ENCODE measurements around the gene ENO2. TPM values are rescaled to one million over a fixed set of nuclear protein-coding genes. Genes with fewer than 3 reads are reported as not detected.

The ENO2 gene
- total RNA-seq, 1 experiment from 2014 or later, result 40.3 TPM

- Histone ChIP-seq H3K4me1 (ENCODE audit: low read length) (peaks cover 75% of the 10 kb centered on the region), H3K9me3 (ENCODE audit: low read length) (no peaks in the 10 kb centered on the region), H3K27ac (ENCODE audit: low read length) (peak within 1 kb of the TSS; percentile 97), H4K20me1 (ENCODE audit: insufficient read depth, low read depth, low read length) (peaks cover 12% of the 10 kb centered on the region; the same call in 1 of the 2 replicates), H3K27me3 (ENCODE audit: low read length) (no peaks in the 10 kb centered on the region), H3K79me2 (ENCODE audit: low read length) (peaks cover 29% of the 10 kb centered on the region), H3K4me2 (ENCODE audit: low read depth, low read length, poor library complexity, severe bottlenecking) (peak within 1 kb of the TSS; percentile 83), H3K36me3 (ENCODE audit: insufficient read depth, low read length) (peaks cover 25% of the 10 kb centered on the region), H2AFZ (ENCODE audit: low read length) (peak within 1 kb of the TSS; percentile 32; the same call in 1 of the 2 replicates), H3K4me3 (ENCODE audit: low read length) (peak within 1 kb of the TSS; percentile 96), H3K9ac (ENCODE audit: low read length) (peak within 1 kb of the TSS; percentile 100), H3K9me2 (replicated peaks; ENCODE audit: insufficient read depth, low read length) (no peaks in the 10 kb centered on the region)
- peak; percentile 96 for DNase-seq
Observed at GRCh38 chr12:6950811-6951540, 36.6 kb downstream of the ENO2 start, which contains the start of gene PTPN6. TSS of gene PTPN6 (plus strand) at chr12:6951356. CDS start at chr12:6951513, 157 bp downstream.

- Histone ChIP-seq H3K4me2 (ENCODE audit: low read depth, low read length, poor library complexity, severe bottlenecking) (peak overlapping the region; percentile 83), H2AFZ (ENCODE audit: low read length) (no peak overlapping the region), H3K36me3 (ENCODE audit: insufficient read depth, low read length) (peaks cover 25% of the 10 kb centered on the region), H3K9ac (ENCODE audit: low read length) (peak overlapping the region; percentile 100), H3K9me3 (ENCODE audit: low read length) (no peaks in the 10 kb centered on the region), H3K4me1 (ENCODE audit: low read length) (peaks cover 75% of the 10 kb centered on the region), H3K27ac (ENCODE audit: low read length) (peak overlapping the region; percentile 97), H3K27me3 (ENCODE audit: low read length) (no peaks in the 10 kb centered on the region), H4K20me1 (ENCODE audit: insufficient read depth, low read depth, low read length) (peaks cover 12% of the 10 kb centered on the region; the same call in 1 of the 2 replicates), H3K4me3 (ENCODE audit: low read length) (peak overlapping the region; percentile 96), H3K79me2 (ENCODE audit: low read length) (peaks cover 29% of the 10 kb centered on the region), H3K9me2 (replicated peaks; ENCODE audit: insufficient read depth, low read length) (no peaks in the 10 kb centered on the region)
- peak; percentile 69 for DNase-seq
Observed at GRCh38 chr12:6951551-6952120, 37.3 kb downstream of the ENO2 start.

- Histone ChIP-seq H3K27ac (ENCODE audit: low read length) (peak overlapping the region; percentile 97), H3K27me3 (ENCODE audit: low read length) (no peaks in the 10 kb centered on the region), H2AFZ (ENCODE audit: low read length) (no peak overlapping the region), H3K9ac (ENCODE audit: low read length) (peak overlapping the region; percentile 100), H3K4me3 (ENCODE audit: low read length) (peak overlapping the region; percentile 96), H3K9me3 (ENCODE audit: low read length) (no peaks in the 10 kb centered on the region), H4K20me1 (ENCODE audit: insufficient read depth, low read depth, low read length) (peaks cover 12% of the 10 kb centered on the region; the same call in 1 of the 2 replicates), H3K4me1 (ENCODE audit: low read length) (peaks cover 75% of the 10 kb centered on the region), H3K4me2 (ENCODE audit: low read depth, low read length, poor library complexity, severe bottlenecking) (peak overlapping the region; percentile 83), H3K79me2 (ENCODE audit: low read length) (peaks cover 29% of the 10 kb centered on the region), H3K9me2 (replicated peaks; ENCODE audit: insufficient read depth, low read length) (no peaks in the 10 kb centered on the region), H3K36me3 (ENCODE audit: insufficient read depth, low read length) (peaks cover 25% of the 10 kb centered on the region)
- peak; percentile 70 for DNase-seq
Observed at GRCh38 chr12:6952121-6952862, 37.9 kb downstream of the ENO2 start.

- H3K27me3 ChIP-seq (ENCODE audit: low read length), result no peaks in the 10 kb centered on the region
- peak overlapping the region; percentile 97 for H3K27ac ChIP-seq (ENCODE audit: low read length)
- peaks cover 79% of the 10 kb centered on the region for H3K4me1 ChIP-seq (ENCODE audit: low read length)
- peak overlapping the region; percentile 100 for H3K9ac ChIP-seq (ENCODE audit: low read length)
- peak overlapping the region; percentile 96 for H3K4me3 ChIP-seq (ENCODE audit: low read length)
- peaks cover 17% of the 10 kb centered on the region; the same call in 1 of the 2 replicates for H4K20me1 ChIP-seq (ENCODE audit: insufficient read depth, low read depth, low read length)
- DNase-seq, result peak; percentile 72
- H3K9me2 ChIP-seq (replicated peaks; ENCODE audit: insufficient read depth, low read length), result no peaks in the 10 kb centered on the region
- H3K79me2 ChIP-seq (ENCODE audit: low read length), result peaks cover 29% of the 10 kb centered on the region
- H3K9me3 ChIP-seq (ENCODE audit: low read length), result no peaks in the 10 kb centered on the region
- H2AFZ ChIP-seq (ENCODE audit: low read length), result no peak overlapping the region
- peak overlapping the region; percentile 83 for H3K4me2 ChIP-seq (ENCODE audit: low read depth, low read length, poor library complexity, severe bottlenecking)
- peaks cover 29% of the 10 kb centered on the region for H3K36me3 ChIP-seq (ENCODE audit: insufficient read depth, low read length)
Observed at GRCh38 chr12:6952863-6953441, 38.6 kb downstream of the ENO2 start.

- H3K4me3 ChIP-seq (ENCODE audit: low read length), result peak overlapping the region; percentile 96
- no peak overlapping the region for H2AFZ ChIP-seq (ENCODE audit: low read length)
- peak overlapping the region; percentile 83 for H3K4me2 ChIP-seq (ENCODE audit: low read depth, low read length, poor library complexity, severe bottlenecking)
- H3K9me2 ChIP-seq (replicated peaks; ENCODE audit: insufficient read depth, low read length), result no peaks in the 10 kb centered on the region
- no peaks in the 10 kb centered on the region for H3K9me3 ChIP-seq (ENCODE audit: low read length)
- peaks cover 86% of the 10 kb centered on the region for H3K4me1 ChIP-seq (ENCODE audit: low read length)
- peaks cover 29% of the 10 kb centered on the region for H3K79me2 ChIP-seq (ENCODE audit: low read length)
- H3K27ac ChIP-seq (ENCODE audit: low read length), result peak overlapping the region; percentile 97
- H3K27me3 ChIP-seq (ENCODE audit: low read length), result no peaks in the 10 kb centered on the region
- peaks cover 24% of the 10 kb centered on the region; the same call in 1 of the 2 replicates for H4K20me1 ChIP-seq (ENCODE audit: insufficient read depth, low read depth, low read length)
- H3K36me3 ChIP-seq (ENCODE audit: insufficient read depth, low read length), result peaks cover 32% of the 10 kb centered on the region
- peak; percentile 95 for DNase-seq
- H3K9ac ChIP-seq (ENCODE audit: low read length), result peak overlapping the region; percentile 100
Observed at GRCh38 chr12:6953442-6954315, 39.3 kb downstream of the ENO2 start.

GRCh38 chr12:6954316-6955107, 40.1 kb downstream of the ENO2 start:
- peaks cover 29% of the 10 kb centered on the region for H3K79me2 ChIP-seq (ENCODE audit: low read length)
- H3K27me3 ChIP-seq (ENCODE audit: low read length), result no peaks in the 10 kb centered on the region
- H3K9me3 ChIP-seq (ENCODE audit: low read length), result no peaks in the 10 kb centered on the region
- peak overlapping the region; percentile 83 for H3K4me2 ChIP-seq (ENCODE audit: low read depth, low read length, poor library complexity, severe bottlenecking)
- no peak overlapping the region for H2AFZ ChIP-seq (ENCODE audit: low read length)
- peaks cover 87% of the 10 kb centered on the region for H3K4me1 ChIP-seq (ENCODE audit: low read length)
- peaks cover 32% of the 10 kb centered on the region for H3K36me3 ChIP-seq (ENCODE audit: insufficient read depth, low read length)
- DNase-seq, result no peak
- peak overlapping the region; percentile 100 for H3K9ac ChIP-seq (ENCODE audit: low read length)
- H3K4me3 ChIP-seq (ENCODE audit: low read length), result peak overlapping the region; percentile 96; the same call in 1 of the 2 replicates
- H4K20me1 ChIP-seq (ENCODE audit: insufficient read depth, low read depth, low read length), result peaks cover 26% of the 10 kb centered on the region; the same call in 1 of the 2 replicates
- no peaks in the 10 kb centered on the region for H3K9me2 ChIP-seq (replicated peaks; ENCODE audit: insufficient read depth, low read length)
- H3K27ac ChIP-seq (ENCODE audit: low read length), result peak overlapping the region; percentile 97
